ENCODE measurements around the gene C19orf67. TPM values are rescaled to one million over a fixed set of nuclear protein-coding genes. Genes with fewer than 3 reads are reported as not detected.

Gene C19orf67
- total and polyA plus RNA-seq, 2 of the 13 experiments (the other 11 are each of a cell fraction or from before 2014, with no cell fraction given): 0.11 to 0.32 TPM

DNA sequence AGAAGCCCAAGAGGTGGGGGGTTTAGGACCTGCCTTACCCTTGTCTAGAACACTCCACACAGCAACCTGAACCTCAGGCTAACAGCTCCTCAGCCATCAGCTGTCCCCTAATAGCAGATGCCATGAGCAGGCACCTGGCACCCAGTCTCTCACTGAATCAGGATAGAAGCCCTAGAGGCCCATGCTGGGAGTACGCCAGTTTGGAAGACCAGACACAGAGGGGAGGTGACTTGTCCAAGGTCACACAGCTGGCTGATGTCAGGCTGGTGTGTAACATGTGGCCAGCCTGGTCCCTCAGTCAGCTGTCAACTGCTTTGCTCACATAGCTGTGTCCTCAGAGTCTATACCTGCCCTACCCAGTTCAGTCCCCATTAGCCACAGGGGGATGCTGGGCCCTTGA, 17.7 kb upstream of the C19orf67 start (continued):
- TF ChIP-seq AKNA (CRISPR knock-in tag; IDR thresholded peaks at IDR 0.05; ENCODE audit: borderline replicate concordance): no peak

GRCh38 chr19:14102756-14103155, 17.2 kb upstream of the C19orf67 start:
- ChIA-PET CTCF (ENCODE audit: low intra/inter-chr PET ratio, low total read pairs) (no interaction called here), POLR2A (no interaction called here)
- Histone ChIP-seq H3K9me3 (ENCODE audit: low read length) (no peaks in the 10 kb centered on the region), H3K9ac (ENCODE audit: insufficient read depth, low read depth, low read length) (no peak overlapping the region), H3K4me2 (ENCODE audit: low read depth, low read length) (no peak overlapping the region), H3K36me3 (replicated peaks in 1 of 2; ENCODE audit: control insufficient read depth in 1 of 2, insufficient read depth in 2 of 2, low read length in 2 of 2) (peaks cover 7 to 21% of the 10 kb centered on the region in 2 experiments), H3K79me2 (ENCODE audit: insufficient read depth, low read length) (no peaks in the 10 kb centered on the region), H3K27ac (ENCODE audit: extremely low read length, insufficient read depth, low read length) (no peak overlapping the region), H4K20me1 (ENCODE audit: insufficient read depth, low read length) (no peaks in the 10 kb centered on the region), H3K4me3 (replicated peaks in 1 of 3; ENCODE audit: insufficient read depth in 1 of 3, low read depth in 2 of 3, low read length in 3 of 3) (no peak overlapping the region), H2AFZ (ENCODE audit: low read length) (no peak overlapping the region), H3K27me3 (ENCODE audit: control insufficient read depth in 1 of 2, insufficient read depth in 2 of 2, low read length in 2 of 2) (no peaks in the 10 kb centered on the region), H3K4me1 (ENCODE audit: insufficient read depth, low read length) (no peaks in the 10 kb centered on the region)
- DNase-seq (ENCODE audit: low spot score) (no peak), FAIRE-seq (no peak), ATAC-seq (no peak)
- WGBS (ENCODE audit: low lambda C conversion rate): 98% methylated on average over 9 of the region's 10 CpGs
- intact Hi-C loops (cut with micrococcal nuclease; ENCODE audit: unreplicated experiment) (no loop called here), in situ Hi-C loops (cut with HindIII; ENCODE audit: extremely low pct_ligation_motif_present, low pct_unique_long_range_greater_than_20kb) (no loop called here)
- TF ChIP-seq CBFB (CRISPR knock-in tag; IDR thresholded peaks at IDR 0.05) (no peak), SRSF1 (optimal IDR thresholded peaks at IDR 0.05; ENCODE audit: low read depth, low read length) (no peak), SKI (IDR thresholded peaks at IDR 0.05; ENCODE audit: partially characterized antibody) (no peak), RXRB (CRISPR knock-in tag; IDR thresholded peaks at IDR 0.05; ENCODE audit: borderline replicate concordance) (no peak), ZNF841 (CRISPR knock-in tag; IDR thresholded peaks at IDR 0.05; ENCODE audit: borderline replicate concordance) (no peak)
- TF ChIP-seq, protein P1, sequence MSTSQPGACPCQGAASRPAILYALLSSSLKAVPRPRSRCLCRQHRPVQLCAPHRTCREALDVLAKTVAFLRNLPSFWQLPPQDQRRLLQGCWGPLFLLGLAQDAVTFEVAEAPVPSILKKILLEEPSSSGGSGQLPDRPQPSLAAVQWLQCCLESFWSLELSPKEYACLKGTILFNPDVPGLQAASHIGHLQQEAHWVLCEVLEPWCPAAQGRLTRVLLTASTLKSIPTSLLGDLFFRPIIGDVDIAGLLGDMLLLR (CRISPR knock-in tag; IDR thresholded peaks at IDR 0.05): no peak
- BruUV-seq (replicated peaks): no TSS peak
